ENCODE data around the gene ATAT1. TPM values are rescaled to one million over a fixed set of nuclear protein-coding genes. Genes with fewer than 3 reads are reported as not detected.

Gene ATAT1
- total and polyA plus RNA-seq, 9 of the 15 experiments (the other 6 are each of a cell fraction or from before 2014, with no cell fraction given), result 0.65 to 5.8 (median 1.6) TPM

- peak; percentile 37; the same call in 1 of the 2 replicates for TF ChIP-seq ZNF609 (CRISPR knock-in tag; IDR thresholded peaks at IDR 0.05; ENCODE audit: borderline replicate concordance)
- peak; percentile 78 for TF ChIP-seq POLR2AphosphoS5 (IDR thresholded peaks at IDR 0.05; ENCODE audit: control insufficient read depth, insufficient read depth, low read depth, low read length)
- TF ChIP-seq SAFB (IDR thresholded peaks at IDR 0.05; ENCODE audit: borderline replicate concordance, low read depth, low read length), result peak; percentile 97
- TF ChIP-seq ZFP36 (IDR thresholded peaks at IDR 0.05; ENCODE audit: low read depth, low read length, partially characterized antibody), result peak; percentile 24
- no peak for TF ChIP-seq ZNF696 (CRISPR knock-in tag; conservative IDR thresholded peaks at IDR 0.05)
- TF ChIP-seq DPF2 (IDR thresholded peaks at IDR 0.05), result peak; percentile 82
- TF ChIP-seq ZNF121 (CRISPR knock-in tag; conservative IDR thresholded peaks at IDR 0.05), result 0 out of 2 replicates have a peak, but pooled peaks have one; percentile 9
- TF ChIP-seq PTTG1 (tag; IDR thresholded peaks at IDR 0.05; ENCODE audit: low read depth), result no peak
- TF ChIP-seq NFIC (IDR thresholded peaks at IDR 0.05), result peak; percentile 60; the same call in 1 of the 2 replicates
- TF ChIP-seq U2AF2 (optimal IDR thresholded peaks at IDR 0.05; ENCODE audit: low read depth, low read length), result no peak
- TF ChIP-seq, protein P1, sequence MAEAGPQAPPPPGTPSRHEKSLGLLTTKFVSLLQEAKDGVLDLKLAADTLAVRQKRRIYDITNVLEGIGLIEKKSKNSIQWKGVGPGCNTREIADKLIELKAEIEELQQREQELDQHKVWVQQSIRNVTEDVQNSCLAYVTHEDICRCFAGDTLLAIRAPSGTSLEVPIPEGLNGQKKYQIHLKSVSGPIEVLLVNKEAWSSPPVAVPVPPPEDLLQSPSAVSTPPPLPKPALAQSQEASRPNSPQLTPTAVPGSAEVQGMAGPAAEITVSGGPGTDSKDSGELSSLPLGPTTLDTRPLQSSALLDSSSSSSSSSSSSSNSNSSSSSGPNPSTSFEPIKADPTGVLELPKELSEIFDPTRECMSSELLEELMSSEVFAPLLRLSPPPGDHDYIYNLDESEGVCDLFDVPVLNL (CRISPR knock-in tag; IDR thresholded peaks at IDR 0.05; ENCODE audit: low read depth), result 0 out of 2 replicates have a peak, but pooled peaks have one; percentile 49
- 0 out of 2 replicates have a peak, but pooled peaks have one; percentile 49 for TF ChIP-seq CC2D1A (IDR thresholded peaks at IDR 0.05)
- peak; percentile 99 for TF ChIP-seq MCM2 (IDR thresholded peaks at IDR 0.05; ENCODE audit: low read depth)
- peak; percentile 57 for TF ChIP-seq ETV1 (tag; conservative IDR thresholded peaks at IDR 0.05; ENCODE audit: low read depth)
- TF ChIP-seq ATF3 (IDR thresholded peaks at IDR 0.05), result peak; percentile 67
- TF ChIP-seq ATF3 (CRISPR knock-in tag; conservative IDR thresholded peaks at IDR 0.05), result 0 out of 2 replicates have a peak, but pooled peaks have one; percentile 41
- TF ChIP-seq, protein P2, sequence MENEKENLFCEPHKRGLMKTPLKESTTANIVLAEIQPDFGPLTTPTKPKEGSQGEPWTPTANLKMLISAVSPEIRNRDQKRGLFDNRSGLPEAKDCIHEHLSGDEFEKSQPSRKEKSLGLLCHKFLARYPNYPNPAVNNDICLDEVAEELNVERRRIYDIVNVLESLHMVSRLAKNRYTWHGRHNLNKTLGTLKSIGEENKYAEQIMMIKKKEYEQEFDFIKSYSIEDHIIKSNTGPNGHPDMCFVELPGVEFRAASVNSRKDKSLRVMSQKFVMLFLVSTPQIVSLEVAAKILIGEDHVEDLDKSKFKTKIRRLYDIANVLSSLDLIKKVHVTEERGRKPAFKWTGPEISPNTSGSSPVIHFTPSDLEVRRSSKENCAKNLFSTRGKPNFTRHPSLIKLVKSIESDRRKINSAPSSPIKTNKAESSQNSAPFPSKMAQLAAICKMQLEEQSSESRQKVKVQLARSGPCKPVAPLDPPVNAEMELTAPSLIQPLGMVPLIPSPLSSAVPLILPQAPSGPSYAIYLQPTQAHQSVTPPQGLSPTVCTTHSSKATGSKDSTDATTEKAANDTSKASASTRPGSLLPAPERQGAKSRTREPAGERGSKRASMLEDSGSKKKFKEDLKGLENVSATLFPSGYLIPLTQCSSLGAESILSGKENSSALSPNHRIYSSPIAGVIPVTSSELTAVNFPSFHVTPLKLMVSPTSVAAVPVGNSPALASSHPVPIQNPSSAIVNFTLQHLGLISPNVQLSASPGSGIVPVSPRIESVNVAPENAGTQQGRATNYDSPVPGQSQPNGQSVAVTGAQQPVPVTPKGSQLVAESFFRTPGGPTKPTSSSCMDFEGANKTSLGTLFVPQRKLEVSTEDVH (IDR thresholded peaks at IDR 0.05; ENCODE audit: low read depth, partially characterized antibody), result peak; percentile 56
These were observed 60.4 kb downstream of the ATAT1 start (continued) for GRCh38 chr6:30686908-30687658.

Measured in K562 (cell line).